Dendritic cell treated with granulocyte-macrophage colony-stimulating factor and Interleukin-4, amounts not matched to agents 40 ng/mL and 50 ng/mL, for 4 days (primary cell): ENCODE results near the gene GNAI1.

Source experiments
- H3K27ac Mint-ChIP-seq: one replicate; pipeline ENCODE4 v1.8.0; 2022; ENCODE audit warnings: mild to moderate bottlenecking, mixed read lengths
- H3K27me3 Mint-ChIP-seq: one replicate; pipeline ENCODE4 v1.8.0; 2022; ENCODE audit warnings: mild to moderate bottlenecking, mixed read lengths
- H3K36me3 Mint-ChIP-seq: one replicate; pipeline ENCODE4 v1.8.0; 2022; ENCODE audit warnings: low read depth, mixed read lengths
- H3K4me1 Mint-ChIP-seq: one replicate; pipeline ENCODE4 v1.8.0; 2022; ENCODE audit warnings: low read depth, mixed read lengths
- H3K4me3 Mint-ChIP-seq: one replicate; pipeline ENCODE4 v1.8.0; 2022; ENCODE audit warnings: mild to moderate bottlenecking, moderate library complexity, mixed read lengths
- H3K9me3 Mint-ChIP-seq: one replicate; pipeline ENCODE4 v1.8.0; 2022; ENCODE audit warnings: mixed read lengths
- intact Hi-C: fragments of 100-400 bp; cut with micrococcal nuclease; formaldehyde crosslinking; loops from one replicate; pipeline ENCODE4 v1.15.0; 2022

Gene GNAI1

DNA sequence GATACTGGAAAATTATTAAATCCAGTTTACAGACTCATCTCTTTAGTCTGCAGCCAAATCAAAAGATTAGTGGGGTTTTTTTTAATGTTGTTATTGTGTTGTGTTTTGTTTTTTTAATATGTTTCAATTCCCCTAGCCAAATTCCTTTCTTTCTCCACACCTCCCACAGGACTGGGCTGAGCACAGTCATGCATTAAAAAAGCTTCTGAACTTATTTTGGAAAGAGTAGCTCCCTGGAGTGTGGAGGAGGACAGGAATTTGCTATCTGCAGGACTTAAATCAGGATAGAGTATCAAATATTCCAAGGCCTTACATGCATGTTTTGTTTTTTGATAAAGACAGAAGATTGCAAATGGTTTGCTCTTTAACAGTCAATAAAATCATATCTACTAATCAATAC lies 90.7 kb downstream of the GNAI1 start:
- Mint-ChIP-seq H3K27me3 (no peaks in the 10 kb centered on the region), H3K9me3 (no peaks in the 10 kb centered on the region), H3K36me3 (no peaks in the 10 kb centered on the region), H3K4me1 (no peaks in the 10 kb centered on the region), H3K27ac (no peak overlapping the region), H3K4me3 (no peak overlapping the region)
- intact Hi-C loops, result no loop called here

- H3K9me3 Mint-ChIP-seq, result no peaks in the 10 kb centered on the region
- H3K4me1 Mint-ChIP-seq, result no peaks in the 10 kb centered on the region
- H3K4me3 Mint-ChIP-seq, result no peak overlapping the region
Measured at GRCh38 chr7:80226629-80227028, 92.0 kb downstream of the GNAI1 start.

DNA sequence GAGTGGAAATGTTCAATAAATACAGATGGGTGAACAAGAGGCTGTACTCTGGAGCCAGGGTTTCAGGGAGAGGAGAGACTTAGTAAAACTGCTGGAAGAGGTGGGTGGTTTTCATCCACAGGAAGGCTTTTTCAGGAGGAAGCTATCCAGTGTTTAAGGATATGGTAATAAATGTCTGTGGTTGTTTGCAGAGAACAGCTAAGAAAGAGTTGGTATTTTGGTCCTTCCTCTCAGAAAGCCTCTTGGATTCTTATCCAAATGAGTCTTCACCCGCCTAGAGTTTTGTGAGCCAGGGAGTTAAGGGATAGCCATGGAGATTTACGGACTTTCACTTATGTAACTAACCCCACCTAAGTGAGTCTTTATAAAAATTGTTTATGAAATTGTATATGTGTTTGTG lies 95.7 kb downstream of the GNAI1 start:
- Mint-ChIP-seq H3K4me3 (no peak overlapping the region), H3K4me1 (no peaks in the 10 kb centered on the region), H3K36me3 (no peaks in the 10 kb centered on the region), H3K9me3 (no peaks in the 10 kb centered on the region), H3K27ac (no peak overlapping the region), H3K27me3 (no peaks in the 10 kb centered on the region)
- intact Hi-C loops, result no loop called here

More at GRCh38 chr7:80226629-80227028, 92.0 kb downstream of the GNAI1 start:
- intact Hi-C loops, result no loop called here
- Mint-ChIP-seq H3K27me3 (no peaks in the 10 kb centered on the region), H3K36me3 (no peaks in the 10 kb centered on the region), H3K27ac (no peak overlapping the region)

DNA sequence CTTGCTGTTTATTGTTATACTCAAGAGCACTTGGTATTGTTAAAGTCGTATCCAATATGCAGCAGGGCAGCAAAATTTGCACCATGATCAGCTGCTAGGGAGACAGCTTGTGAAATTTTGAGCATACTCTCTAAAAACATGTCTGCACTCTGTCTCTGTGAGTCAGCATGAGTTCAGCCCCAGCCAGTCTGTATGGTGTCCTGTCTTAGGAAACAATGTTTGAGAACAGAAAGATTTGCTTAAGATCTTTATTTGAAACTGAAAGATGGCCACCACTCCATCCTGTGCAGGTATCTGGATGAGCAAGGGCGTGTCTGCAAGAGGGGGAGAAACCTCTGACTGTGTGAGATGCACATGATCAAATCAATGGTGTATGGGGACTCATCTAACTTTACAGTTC lies 97.1 kb downstream of the GNAI1 start:
- Mint-ChIP-seq H3K9me3 (no peaks in the 10 kb centered on the region), H3K4me3 (no peak overlapping the region), H3K36me3 (no peaks in the 10 kb centered on the region), H3K27ac (no peak overlapping the region), H3K4me1 (no peaks in the 10 kb centered on the region), H3K27me3 (no peaks in the 10 kb centered on the region)
- intact Hi-C loops, result no loop called here

DNA sequence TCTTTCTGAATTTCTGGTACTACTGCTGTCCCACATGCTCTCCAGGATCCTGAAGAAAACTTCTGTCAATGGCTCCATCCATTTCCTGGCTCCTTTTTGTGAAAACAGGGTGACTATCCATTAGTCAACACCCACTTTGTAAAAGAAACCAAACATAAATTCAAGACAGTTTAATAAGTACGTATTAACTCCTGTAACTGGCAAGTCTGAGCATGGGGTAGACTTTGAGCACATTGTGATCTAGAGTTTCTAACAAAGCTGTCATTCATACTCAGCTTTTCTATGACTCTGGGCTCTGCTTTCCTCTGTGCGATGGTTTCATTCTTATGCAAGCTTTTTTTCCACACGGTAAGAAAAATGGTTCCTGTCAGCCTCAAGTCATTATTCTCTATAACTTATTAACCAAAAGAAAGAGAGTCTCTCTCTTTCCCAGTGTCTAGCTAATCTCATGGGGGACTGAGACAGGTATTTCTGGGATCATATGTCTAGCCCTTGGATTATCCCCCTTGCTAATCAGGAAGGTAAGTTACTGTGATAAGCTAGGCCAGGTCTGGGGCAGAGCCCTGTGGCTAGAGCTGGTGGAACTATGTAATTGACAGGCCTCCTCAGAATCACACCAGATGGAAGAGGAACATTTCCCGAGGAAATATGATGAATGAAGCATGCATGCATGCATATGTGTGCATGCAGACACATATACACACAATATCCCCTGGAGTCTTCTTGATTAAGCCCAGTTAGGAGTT lies 98.5 kb downstream of the GNAI1 start:
- H3K9me3 Mint-ChIP-seq, result no peaks in the 10 kb centered on the region
- intact Hi-C loops, result no loop called here
- no peak overlapping the region for H3K4me3 Mint-ChIP-seq

DNA sequence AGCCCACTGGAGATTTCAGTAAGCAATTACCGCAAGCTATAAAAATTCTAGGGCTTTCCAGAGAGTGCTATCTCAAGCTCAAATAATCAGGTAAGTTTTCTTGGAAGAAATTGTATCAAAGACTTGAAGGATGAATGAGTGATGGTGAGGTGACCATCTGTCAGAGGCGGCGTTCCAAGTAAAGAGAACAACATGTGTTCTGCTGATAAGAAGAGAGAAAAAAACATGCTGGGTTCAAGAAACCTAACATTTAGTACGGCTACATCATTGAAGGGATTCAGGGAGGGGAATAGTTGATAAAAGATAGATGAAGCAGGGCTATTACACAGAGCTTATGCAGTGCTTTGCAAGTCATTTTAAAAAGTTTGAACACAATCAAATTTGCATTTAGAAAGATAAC lies 100.7 kb downstream of the GNAI1 start:
- no peak overlapping the region for H3K27ac Mint-ChIP-seq
- no peaks in the 10 kb centered on the region for H3K27me3 Mint-ChIP-seq
- H3K9me3 Mint-ChIP-seq, result no peaks in the 10 kb centered on the region
- no peaks in the 10 kb centered on the region for H3K4me1 Mint-ChIP-seq
- H3K4me3 Mint-ChIP-seq, result no peak overlapping the region
- H3K36me3 Mint-ChIP-seq, result no peaks in the 10 kb centered on the region
- intact Hi-C loops, result no loop called here

More for the DNA sequence above, 98.5 kb downstream of the GNAI1 start:
- Mint-ChIP-seq H3K27ac (no peak overlapping the region), H3K36me3 (no peaks in the 10 kb centered on the region), H3K4me1 (no peaks in the 10 kb centered on the region), H3K27me3 (no peaks in the 10 kb centered on the region)

DNA sequence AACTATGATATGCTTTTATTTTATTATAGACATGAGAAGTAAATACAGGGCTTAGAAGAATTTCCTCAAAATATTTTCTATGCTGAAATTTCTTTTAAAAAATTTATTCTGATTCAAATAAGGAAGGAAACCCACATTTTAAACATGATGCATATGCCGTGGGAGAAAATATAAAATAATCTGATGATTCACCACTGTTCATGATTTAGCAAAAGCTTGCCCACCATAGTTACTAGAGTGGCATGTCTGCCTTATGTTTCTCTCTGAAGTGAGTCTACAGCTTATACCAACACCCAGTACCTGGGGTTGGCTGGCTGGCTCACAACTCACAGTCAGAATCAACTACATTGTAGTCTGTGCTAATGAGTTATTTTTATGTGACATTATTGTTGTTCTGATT lies 102.0 kb downstream of the GNAI1 start:
- Mint-ChIP-seq H3K4me1 (no peaks in the 10 kb centered on the region), H3K4me3 (no peak overlapping the region), H3K27me3 (no peaks in the 10 kb centered on the region), H3K9me3 (no peaks in the 10 kb centered on the region), H3K36me3 (no peaks in the 10 kb centered on the region), H3K27ac (no peak overlapping the region)
- intact Hi-C loops, result no loop called here

- H3K27ac Mint-ChIP-seq, result no peak overlapping the region
- intact Hi-C loops, result no loop called here
- H3K9me3 Mint-ChIP-seq, result no peaks in the 10 kb centered on the region
- H3K4me3 Mint-ChIP-seq, result no peak overlapping the region
- no peaks in the 10 kb centered on the region for H3K27me3 Mint-ChIP-seq
- no peaks in the 10 kb centered on the region for H3K4me1 Mint-ChIP-seq
- H3K36me3 Mint-ChIP-seq, result no peaks in the 10 kb centered on the region
Measured at GRCh38 chr7:80240265-80241025, 105.8 kb downstream of the GNAI1 start.

GRCh38 chr7:80241671-80242070 lies 107.0 kb downstream of the GNAI1 start:
- H3K4me1 Mint-ChIP-seq, result no peaks in the 10 kb centered on the region
- H3K4me3 Mint-ChIP-seq, result no peak overlapping the region
- H3K9me3 Mint-ChIP-seq, result no peaks in the 10 kb centered on the region
- H3K27ac Mint-ChIP-seq, result no peak overlapping the region
- no peaks in the 10 kb centered on the region for H3K36me3 Mint-ChIP-seq
- no peaks in the 10 kb centered on the region for H3K27me3 Mint-ChIP-seq
- intact Hi-C loops, result no loop called here

DNA sequence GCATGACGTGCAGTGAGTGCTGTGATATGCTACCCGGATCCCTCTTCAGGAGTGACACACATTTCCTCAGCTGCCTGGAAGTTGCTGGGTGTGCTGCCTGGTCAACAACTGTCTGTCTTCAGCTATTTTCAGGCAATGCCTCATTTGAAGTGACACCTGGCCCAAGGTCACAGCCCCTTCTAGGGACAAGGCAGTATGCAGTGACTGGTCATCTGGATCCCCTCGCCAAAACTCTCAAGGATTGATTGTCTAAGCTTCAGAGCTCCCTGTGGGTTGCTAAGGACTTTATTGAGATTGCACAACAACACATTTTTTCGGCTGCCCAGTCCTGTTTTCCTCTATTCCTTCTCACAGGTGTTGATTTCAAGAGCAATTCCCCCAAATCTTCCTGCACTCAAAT lies 108.8 kb downstream of the GNAI1 start:
- Mint-ChIP-seq H3K36me3 (no peaks in the 10 kb centered on the region), H3K4me1 (no peaks in the 10 kb centered on the region), H3K9me3 (no peaks in the 10 kb centered on the region), H3K27ac (no peak overlapping the region), H3K4me3 (no peak overlapping the region), H3K27me3 (no peaks in the 10 kb centered on the region)
- intact Hi-C loops, result no loop called here

DNA sequence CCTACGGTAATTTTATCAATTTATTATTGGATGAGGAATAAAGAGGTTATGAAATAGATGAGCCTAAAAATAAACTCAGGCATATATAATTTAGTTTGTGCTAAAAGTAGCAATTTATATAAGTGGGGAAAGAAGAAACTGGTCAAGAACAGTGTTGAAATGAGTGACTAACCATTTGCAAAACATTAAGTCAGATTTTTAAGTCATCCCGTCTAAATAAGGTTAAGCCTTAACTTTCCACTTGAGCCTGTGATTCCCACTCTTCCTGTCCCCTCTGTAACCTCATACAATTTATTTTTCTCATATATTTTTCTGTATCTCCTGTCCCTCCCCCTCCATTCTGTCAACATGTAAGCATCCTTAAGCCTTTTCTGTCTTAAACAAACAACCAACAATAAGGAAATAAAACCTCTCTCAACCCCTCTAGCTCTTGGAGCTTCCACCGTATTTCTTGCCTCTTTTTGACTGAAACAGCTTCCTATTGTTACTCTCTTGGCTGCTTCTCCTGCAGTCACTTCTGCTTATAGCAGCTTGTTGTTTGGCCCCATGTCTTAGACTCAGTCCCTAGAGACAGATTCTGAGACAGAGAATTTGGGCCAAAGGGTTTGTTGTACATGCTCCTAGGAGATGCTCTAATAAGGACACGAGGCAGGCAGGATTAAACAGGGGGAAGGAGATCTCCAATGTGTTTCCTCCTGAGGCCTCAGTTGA lies 109.7 kb downstream of the GNAI1 start:
- intact Hi-C loops, result no loop called here
- Mint-ChIP-seq H3K4me3 (no peak overlapping the region), H3K36me3 (no peaks in the 10 kb centered on the region), H3K27ac (no peak overlapping the region), H3K9me3 (no peaks in the 10 kb centered on the region), H3K4me1 (no peaks in the 10 kb centered on the region), H3K27me3 (no peaks in the 10 kb centered on the region)

GRCh38 chr7:80247144-80247543 lies 112.5 kb downstream of the GNAI1 start:
- H3K27me3 Mint-ChIP-seq, result no peaks in the 10 kb centered on the region
- H3K4me1 Mint-ChIP-seq, result peaks cover 5% of the 10 kb centered on the region
- intact Hi-C loops, result no loop called here
- no peaks in the 10 kb centered on the region for H3K9me3 Mint-ChIP-seq
- H3K27ac Mint-ChIP-seq, result no peak overlapping the region
- H3K36me3 Mint-ChIP-seq, result no peaks in the 10 kb centered on the region
- no peak overlapping the region for H3K4me3 Mint-ChIP-seq

DNA sequence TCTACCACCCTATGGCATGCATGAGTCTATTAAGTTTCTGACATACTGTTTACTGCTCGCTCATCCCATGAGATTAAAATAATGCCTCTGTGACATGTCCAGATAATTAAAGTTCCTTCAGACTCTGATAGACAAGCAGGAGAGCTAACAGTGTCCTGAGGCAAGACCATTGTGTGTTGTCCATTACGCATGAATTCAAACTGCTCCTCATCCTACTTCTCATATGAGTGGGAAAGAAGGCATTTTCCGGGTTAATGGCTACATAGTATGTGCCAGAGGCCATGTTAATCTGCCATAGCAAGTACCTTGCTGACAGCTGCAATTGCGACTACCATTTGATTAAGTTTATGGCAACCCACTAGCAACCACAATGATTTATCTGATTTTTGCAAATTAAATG lies 113.3 kb downstream of the GNAI1 start:
- Mint-ChIP-seq H3K4me3 (no peak overlapping the region), H3K27me3 (no peaks in the 10 kb centered on the region), H3K27ac (no peak overlapping the region), H3K36me3 (no peaks in the 10 kb centered on the region), H3K4me1 (peaks cover 5% of the 10 kb centered on the region), H3K9me3 (no peaks in the 10 kb centered on the region)
- intact Hi-C loops, result no loop called here

DNA sequence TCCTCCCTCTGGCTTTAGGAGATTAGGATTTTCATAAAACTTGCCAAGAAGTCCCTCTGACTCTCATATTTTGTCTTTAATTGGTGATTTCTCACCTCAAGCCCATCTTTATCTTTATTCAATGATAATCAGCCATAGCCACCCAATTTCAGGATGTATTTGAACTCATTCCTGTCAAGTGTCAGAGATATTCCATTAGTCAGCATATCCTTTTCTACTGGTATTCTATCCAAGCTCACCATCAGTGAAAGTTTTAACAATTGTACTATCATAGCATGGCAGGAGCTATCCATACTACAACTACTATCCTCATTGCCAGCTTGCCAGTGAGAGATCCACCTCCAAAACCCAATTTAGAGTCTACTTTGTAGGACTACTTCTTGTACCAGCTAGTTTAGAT lies 114.6 kb downstream of the GNAI1 start:
- no peaks in the 10 kb centered on the region for H3K36me3 Mint-ChIP-seq
- no peaks in the 10 kb centered on the region for H3K27me3 Mint-ChIP-seq
- H3K9me3 Mint-ChIP-seq, result no peaks in the 10 kb centered on the region
- intact Hi-C loops, result no loop called here
- no peak overlapping the region for H3K27ac Mint-ChIP-seq
- H3K4me3 Mint-ChIP-seq, result no peak overlapping the region
- peaks cover 5% of the 10 kb centered on the region for H3K4me1 Mint-ChIP-seq
